Gastrocnemius medialis (tissue), 4 donors: ENCODE data around the gene BICDL1. TPM values are rescaled to one million over a fixed set of nuclear protein-coding genes. Genes with fewer than 3 reads are reported as not detected.
A peak's percentile ranks its signal among the peaks of the same experiment; 100 is the strongest.

ENCODE experiments used
- ATAC-seq, 2 donors: fragments of 150-250 bp; one replicate each; pipeline ENCODE4 v1.9.1; 2016
- DNase-seq, 2 donors: peaks; one replicate each; pipeline ENCODE4 v3.0.0-alpha.2; 2019
- H3K27ac ChIP-seq, 4 donors: fragments of 200-600 bp; sonication (generic); 1 replicate in 1 of 4; 2 replicates in 3 of 4; pipeline ENCODE4 v1.5.1; 2016 to 2018; ENCODE audit warnings: mild to moderate bottlenecking in 2 of 4, moderate library complexity in 1 of 4
- H3K27me3 ChIP-seq, 3 donors: fragments of 200-600 bp; sonication (generic) in 2 of 3; 1 replicate in 1 of 3; 2 replicates in 2 of 3; pipeline versions ENCODE4 v1.5.1 to v1.6.0; 2016 to 2019; ENCODE audit warnings: mild to moderate bottlenecking in 1 of 3, moderate library complexity in 1 of 3
- H3K36me3 ChIP-seq, 2 donors: fragments of 200-600 bp; sonication (generic) in 1 of 2; one replicate each; pipeline ENCODE4 v1.5.1; 2017 to 2018
- H3K4me1 ChIP-seq, 2 donors: fragments of 200-600 bp; sonication (generic) in 1 of 2; one replicate each; pipeline ENCODE4 v1.5.1; 2016 to 2017; ENCODE audit warnings: mild to moderate bottlenecking in 2 of 2
- H3K4me3 ChIP-seq, 4 donors: fragments of 200-600 bp; sonication (generic) in 3 of 4; 1 replicate in 1 of 4; 2 replicates in 3 of 4; pipeline ENCODE4 v1.5.1; 2016 to 2019; ENCODE audit warnings: mild to moderate bottlenecking in 2 of 4
- H3K9me3 ChIP-seq, 3 donors: fragments of 200-600 bp; sonication (generic) in 2 of 3; 1 replicate in 1 of 3; 2 replicates in 2 of 3; pipeline ENCODE4 v1.5.1; 2016 to 2019
- POLR2A ChIP-seq, 2 donors: fragments of 450-650 bp; IDR thresholded peaks; one replicate each; pipeline ENCODE4 v1.6.1; 2017; ENCODE audit warnings: antibody characterized with exemption in 2 of 2, mild to moderate bottlenecking in 2 of 2, moderate library complexity in 2 of 2
- in situ Hi-C, 4 donors: fragments of 200-750 bp; cut with MboI; loops; one replicate each; pipeline versions ENCODE4 v1.15.0 to v1.8.0; 2017; ENCODE audit warnings: low sequenced_read_pairs in 4 of 4
- intact Hi-C: fragments of 100-400 bp; cut with DNase I; formaldehyde crosslinking; loops from one replicate; pipeline ENCODE4 v1.15.1; 2023; ENCODE audit warnings: low total_unique reads
- total RNA-seq, 4 donors: library from RNA; depleted of rRNA; stranded (reverse); fragments of >200 nt; gene quantifications; one replicate each; pipeline versions ENCODE4 v1.1.0 to v1.2.3, GENCODE V29; 2016
- TF ChIP-seq, protein P1 (sequence below), 5 experiments: fragments of 450-650 bp in 3 of 5; fragments of 200-600 bp in 2 of 5; sonication (generic) in 2 of 5; IDR thresholded peaks in 4 of 5; conservative IDR thresholded peaks in 1 of 5; 1 replicate in 4 of 5; 2 replicates in 1 of 5; pipeline ENCODE4 v1.5.1; 2016 to 2019; ENCODE audit warnings: antibody characterized with exemption in 5 of 5, mild to moderate bottlenecking in 3 of 5, moderate library complexity in 3 of 5

BICDL1 gene
- total RNA-seq, 4 donors from 2014 or later = 0.93 to 1.4 TPM; not detected in 2

DNA sequence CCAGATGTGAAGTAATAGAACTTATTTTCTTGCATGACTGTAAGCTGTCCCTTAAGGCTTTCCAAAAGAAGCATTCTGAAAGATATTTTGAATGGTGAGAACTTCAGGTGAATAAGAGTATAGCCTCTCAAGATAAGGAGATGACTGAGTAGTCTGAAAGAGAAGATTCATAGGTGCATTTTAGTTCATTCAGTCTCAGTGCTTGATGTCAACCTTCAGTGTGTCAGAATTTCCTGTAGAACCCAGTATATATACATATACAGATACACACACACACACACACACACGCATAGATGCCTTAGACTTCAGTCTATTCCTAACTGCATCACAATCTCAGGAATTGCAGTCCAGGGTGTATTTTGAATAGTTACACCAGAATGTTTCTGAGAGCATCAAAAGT, 7.4 kb downstream of the BICDL1 start:
- H3K27me3 ChIP-seq = peaks cover 19 to 37% (median 32%) of the 10 kb centered on the region in 3 donors
- H3K4me3 ChIP-seq = no peak overlapping the region
- H3K4me1 ChIP-seq = no peaks in the 10 kb centered on the region
- H3K9me3 ChIP-seq = no peaks in the 10 kb centered on the region
- no peak for ATAC-seq
- intact Hi-C loops (no loop called here), in situ Hi-C loops (no loop called here)
- DNase-seq = no peak
- H3K27ac ChIP-seq = no peak overlapping the region
- H3K36me3 ChIP-seq = no peaks in the 10 kb centered on the region
- TF ChIP-seq POLR2A (IDR thresholded peaks at IDR 0.05) = no peak

GRCh38 chr12:119998471-119999245, 9.6 kb downstream of the BICDL1 start:
- no peak overlapping the region for H3K4me3 ChIP-seq
- TF ChIP-seq, protein P1, sequence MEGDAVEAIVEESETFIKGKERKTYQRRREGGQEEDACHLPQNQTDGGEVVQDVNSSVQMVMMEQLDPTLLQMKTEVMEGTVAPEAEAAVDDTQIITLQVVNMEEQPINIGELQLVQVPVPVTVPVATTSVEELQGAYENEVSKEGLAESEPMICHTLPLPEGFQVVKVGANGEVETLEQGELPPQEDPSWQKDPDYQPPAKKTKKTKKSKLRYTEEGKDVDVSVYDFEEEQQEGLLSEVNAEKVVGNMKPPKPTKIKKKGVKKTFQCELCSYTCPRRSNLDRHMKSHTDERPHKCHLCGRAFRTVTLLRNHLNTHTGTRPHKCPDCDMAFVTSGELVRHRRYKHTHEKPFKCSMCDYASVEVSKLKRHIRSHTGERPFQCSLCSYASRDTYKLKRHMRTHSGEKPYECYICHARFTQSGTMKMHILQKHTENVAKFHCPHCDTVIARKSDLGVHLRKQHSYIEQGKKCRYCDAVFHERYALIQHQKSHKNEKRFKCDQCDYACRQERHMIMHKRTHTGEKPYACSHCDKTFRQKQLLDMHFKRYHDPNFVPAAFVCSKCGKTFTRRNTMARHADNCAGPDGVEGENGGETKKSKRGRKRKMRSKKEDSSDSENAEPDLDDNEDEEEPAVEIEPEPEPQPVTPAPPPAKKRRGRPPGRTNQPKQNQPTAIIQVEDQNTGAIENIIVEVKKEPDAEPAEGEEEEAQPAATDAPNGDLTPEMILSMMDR (IDR thresholded peaks at IDR 0.05 in 4 of 5, conservative IDR thresholded peaks at IDR 0.05 in 1 of 5) = no peak
- no peak for TF ChIP-seq POLR2A (IDR thresholded peaks at IDR 0.05)
- no peaks in the 10 kb centered on the region for H3K36me3 ChIP-seq
- H3K9me3 ChIP-seq = no peaks in the 10 kb centered on the region
- H3K27ac ChIP-seq = no peak overlapping the region
- DNase-seq (no peak), ATAC-seq (no peak)
- peaks cover 9 to 21% (median 11%) of the 10 kb centered on the region in 3 donors for H3K27me3 ChIP-seq
- in situ Hi-C loops (no loop called here), intact Hi-C loops (no loop called here)
- no peaks in the 10 kb centered on the region for H3K4me1 ChIP-seq

- intact Hi-C loops (no loop called here), in situ Hi-C loops (no loop called here)
- no peak overlapping the region for H3K4me3 ChIP-seq
- no peak for ATAC-seq
- DNase-seq = no peak
- H3K27ac ChIP-seq = no peak overlapping the region
- no peaks in the 10 kb centered on the region for H3K9me3 ChIP-seq
- no peaks in the 10 kb centered on the region for H3K36me3 ChIP-seq
- peaks cover 0 to 8% (median 4%) of the 10 kb centered on the region in 3 donors for H3K27me3 ChIP-seq
- TF ChIP-seq, protein P1 (IDR thresholded peaks at IDR 0.05 in 4 of 5, conservative IDR thresholded peaks at IDR 0.05 in 1 of 5) = no peak
- no peak for TF ChIP-seq POLR2A (IDR thresholded peaks at IDR 0.05)
- H3K4me1 ChIP-seq = no peaks in the 10 kb centered on the region
Measured at GRCh38 chr12:120000556-120000955, 11.5 kb downstream of the BICDL1 start.

DNA sequence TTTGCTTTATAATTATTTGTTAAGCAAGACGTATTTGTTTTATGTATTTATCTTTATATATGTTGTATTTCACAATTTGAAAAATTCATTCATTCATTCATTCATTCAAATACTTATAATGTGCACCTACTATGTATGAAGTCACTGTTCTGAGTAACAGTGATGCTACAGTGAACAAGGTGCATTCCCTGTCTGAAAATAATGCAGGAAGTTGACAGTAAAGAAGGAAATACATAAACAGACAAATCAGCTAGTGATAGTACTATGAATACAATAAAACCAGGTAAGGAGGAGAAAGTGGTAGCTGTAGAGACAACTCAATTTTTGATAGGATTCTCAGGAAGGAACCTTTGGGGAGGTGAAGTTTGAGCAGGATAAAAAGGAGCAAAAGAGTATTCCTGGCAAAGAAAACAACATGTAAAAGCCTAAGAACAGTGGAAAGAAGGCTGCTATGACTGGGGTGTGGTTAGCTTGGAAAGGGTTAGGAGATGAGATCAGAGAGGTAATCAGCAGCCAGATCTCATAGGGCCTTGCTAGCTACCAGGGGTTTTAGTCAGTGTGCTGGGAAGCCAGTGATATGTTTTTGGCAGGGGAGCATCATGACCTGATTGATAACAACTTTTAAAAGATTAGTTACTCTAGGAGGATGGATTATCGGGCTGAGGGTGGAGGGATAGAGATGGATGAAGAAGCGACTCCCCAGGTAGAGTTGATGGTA, 17.4 kb downstream of the BICDL1 start:
- Histone ChIP-seq H3K36me3 (no peaks in the 10 kb centered on the region), H3K4me1 (no peaks in the 10 kb centered on the region), H3K27ac (no peak overlapping the region), H3K9me3 (no peaks in the 10 kb centered on the region), H3K27me3 (peaks cover 0 to 7% (median 3%) of the 10 kb centered on the region in 3 donors), H3K4me3 (no peak overlapping the region)
- DNase-seq (no peak), ATAC-seq (no peak)
- intact Hi-C loops = no loop called here
- no peak for TF ChIP-seq POLR2A (IDR thresholded peaks at IDR 0.05)
- TF ChIP-seq, protein P1 (IDR thresholded peaks at IDR 0.05 in 4 of 5, conservative IDR thresholded peaks at IDR 0.05 in 1 of 5) = no peak
- in situ Hi-C loops = no loop called here

DNA sequence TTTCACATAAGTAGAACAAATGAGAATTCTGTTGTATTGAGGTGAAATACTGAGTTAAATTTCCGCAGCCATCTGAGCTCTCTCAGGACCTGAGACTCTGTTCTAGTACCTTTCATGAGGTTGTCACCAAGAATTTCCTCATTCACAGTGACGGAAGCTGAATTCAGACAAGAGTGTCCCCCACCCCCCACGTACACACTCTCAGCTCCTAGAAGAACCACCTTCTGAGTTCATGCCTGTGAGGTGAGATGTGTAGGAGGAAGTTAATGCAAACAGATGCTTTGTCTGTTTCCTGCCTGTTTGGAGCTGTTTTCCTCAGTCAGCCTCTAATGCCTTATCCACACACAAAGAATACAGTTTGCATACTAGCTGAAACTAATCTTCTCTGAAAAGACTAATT, 18.2 kb downstream of the BICDL1 start:
- no peak overlapping the region for H3K27ac ChIP-seq
- H3K4me3 ChIP-seq = no peak overlapping the region
- peaks cover 0 to 7% (median 3%) of the 10 kb centered on the region in 3 donors for H3K27me3 ChIP-seq
- H3K4me1 ChIP-seq = no peaks in the 10 kb centered on the region
- DNase-seq (peak in 1 of 2 donors; percentile 16), ATAC-seq (no peak)
- TF ChIP-seq, protein P1 (IDR thresholded peaks at IDR 0.05 in 4 of 5, conservative IDR thresholded peaks at IDR 0.05 in 1 of 5) = no peak
- TF ChIP-seq POLR2A (IDR thresholded peaks at IDR 0.05) = no peak
- in situ Hi-C loops (no loop called here), intact Hi-C loops (no loop called here)
- H3K9me3 ChIP-seq = no peaks in the 10 kb centered on the region
- no peaks in the 10 kb centered on the region for H3K36me3 ChIP-seq
